OCI-M1 (cell line): ENCODE data around the gene RARG.

Source experiments
- DNase-seq: peaks from one replicate; lab custom pipeline; 2025; lab: John Stamatoyannopoulos, UW

Gene RARG

DNA sequence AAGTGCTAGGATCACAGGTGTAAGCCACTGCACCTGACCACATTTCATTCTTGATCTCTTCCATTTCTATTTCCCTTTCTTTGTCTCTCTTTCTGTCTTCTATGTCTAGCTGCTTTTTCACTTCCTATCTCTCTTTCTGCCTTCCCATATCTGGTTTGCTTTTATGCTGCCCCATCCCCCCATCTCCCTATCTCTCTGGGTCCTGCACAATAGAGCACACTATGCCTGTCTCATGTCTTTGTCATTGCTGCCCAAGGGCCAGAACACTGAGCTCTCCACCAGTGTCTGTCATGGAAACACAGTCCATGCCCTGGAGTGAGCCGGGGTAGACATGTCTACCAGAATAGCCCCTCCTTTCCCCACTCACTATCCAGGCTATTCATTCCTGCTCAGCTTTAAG lies 12.3 kb upstream of the RARG start:
- peak; percentile 81 for DNase-seq

DNA sequence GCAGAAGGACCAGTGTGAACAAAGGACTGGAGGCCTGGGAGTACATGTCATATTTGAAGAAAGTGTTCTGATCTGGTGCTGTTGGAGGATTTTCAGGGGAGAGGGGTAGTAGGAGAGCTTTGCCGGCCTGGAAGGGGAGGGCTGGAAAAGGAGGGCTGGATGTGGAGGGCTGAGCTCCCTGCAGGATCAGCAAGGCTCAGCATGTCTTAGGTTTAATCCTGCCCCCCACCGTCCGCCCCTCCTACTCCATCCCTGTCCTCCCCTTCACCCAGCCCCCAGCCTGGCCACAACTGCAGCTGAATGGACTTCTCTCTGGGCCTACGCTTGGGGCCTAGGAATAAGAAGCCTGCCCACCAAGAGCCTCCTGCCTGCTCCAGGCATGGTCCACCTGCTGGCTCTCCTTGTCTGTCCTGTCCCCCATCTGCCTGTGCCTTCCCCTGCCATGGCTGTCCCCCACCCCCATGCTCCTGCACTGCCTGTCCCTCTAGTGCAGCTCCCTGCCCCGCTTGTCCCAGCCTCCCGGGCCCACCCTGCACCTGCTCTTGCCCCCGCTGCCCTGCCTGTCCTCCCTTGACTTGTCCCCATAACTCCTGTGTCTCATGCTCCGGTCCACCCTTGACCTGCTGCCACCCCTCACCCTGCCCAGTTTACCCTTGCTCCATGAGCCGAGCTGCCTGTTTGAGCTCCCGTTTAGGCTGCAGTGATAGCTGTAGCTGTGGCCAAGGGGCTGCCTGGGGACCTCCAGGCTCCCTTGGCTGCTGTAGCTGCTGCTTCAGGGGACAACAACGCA lies 9.8 kb upstream of the RARG start:
- DNase-seq = no peak

DNA sequence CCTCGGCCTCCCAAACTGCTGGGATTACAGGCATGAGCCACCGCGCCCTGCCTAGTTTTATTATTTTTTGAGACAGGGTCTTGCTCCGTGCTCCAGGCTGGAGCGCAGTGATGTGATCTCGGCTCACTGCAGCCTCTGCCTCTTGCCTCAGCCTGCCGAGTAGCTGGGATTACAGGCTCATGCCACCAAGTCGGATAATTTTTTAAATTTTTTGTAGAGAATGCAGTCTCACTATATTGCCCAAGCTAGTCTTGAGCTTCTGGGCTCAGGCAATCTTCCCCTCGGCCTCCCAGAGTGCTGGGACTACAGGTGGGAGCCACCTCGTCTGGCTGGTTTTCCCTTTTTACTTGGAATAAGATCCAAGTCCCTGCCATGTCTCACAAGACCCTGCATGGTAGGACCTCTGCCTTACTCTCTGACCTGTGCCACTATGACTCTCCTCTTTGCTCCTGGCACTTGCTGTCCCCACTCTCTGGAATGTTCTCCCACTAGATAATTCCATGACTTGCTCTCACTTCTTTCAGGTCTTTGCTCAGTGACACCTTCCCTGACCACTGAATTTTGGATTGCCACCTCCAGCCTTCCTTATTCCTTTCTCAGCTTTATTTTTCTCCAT lies 7.7 kb upstream of the RARG start:
- no peak for DNase-seq

DNA sequence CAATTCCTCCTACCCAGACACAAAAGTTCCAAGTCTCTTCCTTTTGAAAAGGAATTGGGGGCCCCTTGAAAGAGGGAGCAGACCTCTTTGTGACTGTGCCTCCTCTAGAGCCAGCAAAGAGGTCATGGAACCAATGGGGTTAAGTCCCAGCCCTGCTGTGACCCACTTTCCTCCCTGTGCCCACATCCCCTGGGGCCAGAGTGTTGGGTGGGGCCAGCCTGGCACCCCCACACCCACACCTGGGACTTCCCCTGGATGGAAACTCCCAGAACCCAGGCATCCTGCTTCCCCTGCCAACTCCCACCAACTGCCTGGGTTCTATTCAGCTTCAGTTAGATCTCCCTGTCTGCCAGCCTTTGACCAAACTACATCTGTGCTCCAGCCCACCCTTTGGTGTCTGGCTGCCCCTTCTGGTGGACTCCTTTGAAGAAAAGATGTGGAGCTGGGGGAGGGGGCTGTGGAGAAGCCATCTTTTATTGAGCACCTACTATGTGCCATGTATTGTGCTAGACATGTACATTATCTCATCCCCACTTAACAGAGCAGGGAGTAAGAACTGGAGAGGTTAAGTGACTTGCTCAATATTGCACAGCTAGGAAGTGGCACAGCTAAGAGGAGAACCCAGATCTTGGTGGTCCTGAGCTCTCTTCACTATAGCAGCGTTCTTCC lies 4.6 kb upstream of the RARG start:
- DNase-seq = no peak

DNA sequence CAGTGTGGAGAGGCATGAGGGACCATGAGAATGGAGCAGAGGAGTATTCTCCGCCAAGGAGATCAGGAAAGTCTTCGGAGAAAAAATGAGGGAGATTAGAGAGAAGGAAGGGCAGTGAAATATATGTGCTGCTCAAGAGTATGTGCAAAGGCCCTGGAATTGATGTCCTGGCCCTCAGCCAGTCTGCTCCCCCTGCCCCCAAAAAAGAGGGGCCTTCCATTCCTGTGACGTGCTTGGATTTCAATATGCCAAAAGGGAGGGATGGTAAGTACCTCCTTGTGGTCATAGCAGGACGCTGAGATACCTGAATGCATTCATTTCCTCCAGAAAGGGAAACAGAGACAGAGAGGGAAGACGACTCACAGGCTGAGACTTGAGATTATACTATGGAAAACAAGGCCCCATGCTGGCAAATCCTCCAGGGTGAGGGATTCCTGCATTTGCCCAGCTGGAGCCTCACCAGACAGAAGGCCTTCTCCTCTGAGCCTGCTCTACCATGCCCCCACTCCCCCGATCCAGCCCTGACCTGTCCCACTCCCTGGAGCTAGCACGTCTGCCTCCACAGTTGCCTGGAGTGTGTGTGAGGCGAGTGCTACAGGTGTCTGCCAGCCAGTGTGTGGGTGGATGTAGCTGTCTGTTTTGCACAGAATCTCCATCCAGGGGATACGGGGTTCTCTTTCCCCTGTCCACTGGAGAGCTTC lies 3.9 kb upstream of the RARG start:
- DNase-seq = no peak

DNA sequence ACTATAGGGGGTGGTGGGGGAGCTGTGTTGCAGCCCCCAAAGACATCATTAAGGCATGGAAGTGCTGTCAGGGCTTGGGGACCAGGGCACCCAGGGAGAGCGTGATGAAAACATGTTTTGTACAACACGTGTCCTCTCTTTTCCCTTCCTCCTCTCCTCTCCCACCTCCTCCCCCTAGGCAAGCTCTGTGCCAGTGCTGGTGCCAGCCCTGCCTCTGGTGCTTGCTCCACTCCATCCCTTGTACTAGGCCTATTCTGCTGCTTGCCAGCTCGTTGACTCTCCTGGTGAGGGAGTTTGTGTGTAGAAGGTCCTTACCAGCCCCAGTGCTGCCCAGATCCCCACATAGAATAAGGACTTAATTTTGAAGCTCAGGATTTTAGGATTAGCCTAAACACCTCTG lies 3.2 kb upstream of the RARG start:
- DNase-seq = no peak

DNA sequence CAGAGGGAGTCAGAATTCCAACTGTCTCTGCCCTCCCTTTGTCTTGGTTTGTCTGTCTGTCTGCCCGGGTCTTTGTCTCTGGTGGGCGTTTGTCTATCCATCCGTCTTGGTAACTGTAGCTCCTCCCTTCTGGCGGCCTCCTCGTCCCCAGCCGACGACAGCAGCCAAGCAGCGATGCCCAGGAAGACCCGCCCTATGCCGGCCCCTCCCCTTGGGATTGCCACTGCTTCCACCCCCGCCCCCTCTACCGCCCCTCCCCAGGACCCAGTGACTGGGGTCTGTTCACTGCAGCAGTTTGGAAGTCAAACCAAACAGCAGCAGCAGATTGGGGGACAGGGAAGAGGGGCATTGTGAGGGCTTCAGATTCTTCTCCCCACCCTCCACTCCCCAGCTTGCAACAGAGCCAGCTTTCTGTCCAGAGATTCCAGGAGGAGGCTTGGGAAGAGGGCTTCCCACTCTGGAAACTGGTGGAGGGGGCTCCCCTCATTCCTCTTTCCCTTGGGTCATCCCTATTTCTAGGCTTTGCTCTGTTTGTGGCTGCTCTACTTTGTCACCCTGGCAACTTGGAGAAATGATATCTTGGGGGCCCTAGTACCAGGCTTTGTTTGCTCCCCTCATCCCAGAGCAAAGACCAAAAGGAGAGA lies 2.4 kb upstream of the RARG start:
- no peak for DNase-seq

DNA sequence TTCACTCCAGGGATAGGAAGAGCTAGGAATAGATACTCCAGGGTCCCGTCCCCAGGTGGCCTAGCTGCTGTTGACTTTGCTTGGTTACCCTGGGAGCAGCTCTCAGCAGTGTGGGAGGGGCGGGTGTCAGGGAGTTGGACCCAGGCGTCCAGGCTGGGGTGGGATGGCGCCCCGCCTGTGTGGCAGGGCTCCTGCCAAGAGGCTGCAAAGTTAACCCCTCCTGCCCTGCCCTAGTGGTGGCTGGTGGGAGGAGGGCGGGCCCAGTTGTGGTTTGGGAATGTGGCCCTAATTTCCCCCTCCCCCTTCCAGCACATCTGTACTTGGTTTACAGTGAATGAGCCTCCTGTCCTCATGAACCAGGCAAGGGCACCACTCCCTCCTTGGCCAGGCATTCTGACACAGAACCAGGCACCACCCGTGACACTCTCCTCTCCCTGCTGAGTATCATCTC lies 1.7 kb upstream of the RARG start:
- DNase-seq = no peak

DNA sequence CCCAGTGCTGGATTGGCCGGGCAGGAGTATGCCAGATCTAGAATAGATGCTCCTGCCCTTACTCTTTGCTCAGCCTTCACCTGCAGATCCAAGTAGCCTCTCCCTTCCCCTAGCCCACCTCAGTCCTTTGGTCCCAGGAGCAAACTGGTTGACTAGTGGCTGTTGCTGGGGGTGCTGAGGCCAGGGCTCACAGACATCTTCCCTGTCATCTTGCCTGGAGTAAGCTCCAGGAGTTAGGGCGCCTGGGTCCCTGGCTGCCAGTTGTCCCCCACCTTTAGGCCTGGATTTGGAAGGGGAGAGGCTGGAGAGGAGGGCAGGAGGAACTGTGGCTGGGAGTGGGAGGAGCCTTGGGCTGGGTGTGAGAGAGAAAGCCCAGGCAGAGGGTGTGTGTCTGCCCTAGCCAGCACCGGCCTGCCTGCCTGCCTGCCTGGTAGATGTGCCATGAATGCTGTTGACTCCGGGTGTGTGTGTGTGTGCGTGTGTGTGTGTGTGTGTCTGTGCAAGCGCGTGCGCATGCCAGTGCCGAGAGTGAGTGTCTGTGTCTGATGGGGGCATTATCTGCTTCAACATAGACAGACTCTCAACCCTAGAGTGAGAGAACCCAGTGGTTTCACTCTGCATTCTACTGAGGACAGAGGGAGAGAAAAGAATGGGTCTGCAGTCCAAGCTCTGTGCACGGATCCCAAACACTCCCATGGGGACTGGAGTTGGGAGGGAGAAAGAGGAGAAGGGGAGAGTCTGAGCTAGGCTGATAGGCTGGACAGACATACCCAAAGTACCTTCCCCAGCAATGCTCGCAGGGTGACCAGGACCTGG lies 845 bp upstream of the RARG start:
- peak; percentile 49 for DNase-seq

DNA sequence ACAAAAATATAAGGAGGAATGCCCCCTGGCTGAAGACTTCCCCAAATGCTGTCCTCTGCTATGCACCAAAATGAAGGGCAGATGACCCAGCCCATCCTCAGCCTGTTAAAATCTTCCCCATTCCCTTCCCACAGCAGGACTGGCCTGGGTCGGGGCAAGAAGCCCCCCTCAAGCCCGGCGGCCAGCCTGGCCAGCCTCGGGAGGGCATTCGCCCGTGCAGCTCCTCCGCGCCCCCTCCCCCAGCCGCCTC lies 413 bp downstream of the RARG start:
- DNase-seq = no peak

DNA sequence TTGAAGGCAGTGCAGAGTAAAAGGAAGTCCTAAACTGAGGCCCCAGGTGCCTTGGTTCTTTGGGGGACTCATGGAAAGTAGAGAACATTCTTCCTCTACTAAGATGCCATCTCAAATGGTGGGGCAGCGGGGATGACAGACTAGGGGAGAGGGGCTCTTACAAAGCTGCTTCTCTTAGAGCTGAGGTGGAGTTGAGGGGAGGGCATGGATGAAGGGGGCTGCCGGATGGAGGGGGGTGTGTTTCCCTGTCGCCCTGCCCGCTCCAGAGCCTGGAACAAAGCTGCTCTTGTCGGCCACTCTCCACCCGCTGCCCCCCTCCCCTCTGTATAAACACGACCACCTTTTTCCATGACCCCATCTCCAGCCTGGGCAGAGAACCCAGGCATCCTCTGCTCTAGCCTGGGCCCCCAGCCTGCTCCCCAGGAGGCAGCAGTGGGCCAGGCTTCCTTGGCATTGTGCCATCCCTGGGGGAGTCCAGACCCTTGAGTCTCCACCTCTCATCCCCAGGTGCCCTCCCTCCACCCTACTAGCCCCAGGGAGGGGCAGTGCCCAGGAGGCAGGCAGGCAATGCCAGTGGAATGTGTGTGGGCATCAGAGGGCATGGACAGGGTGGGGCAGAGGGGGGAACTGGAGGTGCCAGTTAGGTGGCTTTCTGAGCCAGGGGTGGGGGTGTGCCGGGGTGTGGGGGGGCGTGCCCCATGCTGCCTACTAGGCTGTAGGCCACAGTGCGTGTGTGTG lies 1.7 kb downstream of the RARG start:
- no peak for DNase-seq

DNA sequence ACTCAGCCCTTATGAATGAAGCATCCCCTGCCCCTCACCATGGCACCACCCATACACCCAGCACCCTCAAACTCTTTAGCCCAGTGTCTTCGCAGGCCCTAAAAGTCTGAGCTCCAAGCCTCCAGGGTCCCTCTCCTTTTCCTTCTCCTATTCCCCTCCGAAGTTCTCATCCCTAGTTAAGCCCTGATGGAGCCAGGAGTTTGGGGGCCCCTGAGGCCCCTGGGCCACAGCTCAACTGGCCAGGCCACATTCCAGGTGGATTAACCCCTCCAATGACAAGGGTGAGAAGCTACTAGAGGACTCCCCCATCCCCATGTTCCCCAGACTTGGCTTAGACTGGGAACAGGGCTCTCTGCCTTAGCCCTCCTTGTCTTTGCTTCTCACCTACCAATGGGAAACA lies 2.6 kb downstream of the RARG start:
- DNase-seq = no peak

DNA sequence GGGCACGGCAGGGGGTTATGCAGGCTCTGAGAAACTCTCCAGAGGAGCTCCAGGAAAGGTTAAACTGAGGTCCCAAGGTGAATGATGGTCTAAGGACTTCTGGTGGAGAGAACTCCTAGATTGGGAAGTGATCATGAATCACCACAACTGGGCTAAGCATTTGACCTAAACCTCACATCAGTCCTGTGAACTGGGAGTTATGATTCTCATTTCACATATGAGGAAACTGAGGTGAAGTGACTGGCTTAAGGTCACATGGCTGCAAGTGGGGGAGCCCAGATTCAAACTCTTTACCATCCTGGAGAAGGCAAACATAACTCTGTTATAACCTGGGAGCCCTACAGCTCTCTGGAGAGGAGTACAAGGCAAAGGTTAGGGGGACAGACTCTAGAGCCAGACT lies 4.2 kb downstream of the RARG start:
- no peak for DNase-seq

DNA sequence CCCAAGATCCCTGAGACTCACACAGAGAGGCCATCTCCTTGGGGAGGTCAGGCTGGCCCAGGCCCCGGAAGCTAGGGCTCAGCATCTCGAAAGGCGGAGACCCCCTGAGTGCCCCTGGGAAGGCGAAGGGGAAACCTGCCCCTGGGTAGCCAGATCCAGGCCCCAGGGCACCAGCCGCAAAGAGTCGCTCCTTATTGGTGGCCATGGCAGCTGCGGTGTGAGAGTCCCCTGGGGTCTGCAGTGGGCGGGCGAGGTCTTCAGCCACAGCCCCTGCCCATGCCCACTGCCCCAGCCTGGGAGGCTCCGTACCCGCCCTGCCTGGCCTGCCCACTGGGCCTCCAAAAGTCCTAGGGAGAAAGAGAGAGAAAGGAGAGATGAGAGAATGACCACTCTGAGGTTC lies 4.7 kb downstream of the RARG start:
- DNase-seq = no peak

DNA sequence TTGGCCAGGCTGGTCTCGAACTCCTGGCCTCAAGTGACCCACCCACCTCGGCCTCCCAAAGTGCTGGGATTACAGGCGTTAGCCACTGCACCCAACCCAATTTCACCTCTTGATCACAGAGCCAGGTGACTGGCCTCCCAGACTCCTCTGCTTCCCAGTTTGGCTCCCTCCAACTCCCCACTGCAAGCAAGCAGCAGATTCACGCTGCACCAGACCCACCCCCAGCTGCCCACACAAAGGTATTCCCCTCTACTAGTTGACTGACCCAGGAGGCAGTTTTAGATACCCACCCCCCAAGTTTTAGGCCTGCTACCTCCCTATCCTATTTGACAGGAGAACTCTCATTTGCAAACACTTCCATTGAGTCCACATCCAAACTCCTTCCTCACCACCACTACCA lies 5.2 kb downstream of the RARG start:
- no peak for DNase-seq

DNA sequence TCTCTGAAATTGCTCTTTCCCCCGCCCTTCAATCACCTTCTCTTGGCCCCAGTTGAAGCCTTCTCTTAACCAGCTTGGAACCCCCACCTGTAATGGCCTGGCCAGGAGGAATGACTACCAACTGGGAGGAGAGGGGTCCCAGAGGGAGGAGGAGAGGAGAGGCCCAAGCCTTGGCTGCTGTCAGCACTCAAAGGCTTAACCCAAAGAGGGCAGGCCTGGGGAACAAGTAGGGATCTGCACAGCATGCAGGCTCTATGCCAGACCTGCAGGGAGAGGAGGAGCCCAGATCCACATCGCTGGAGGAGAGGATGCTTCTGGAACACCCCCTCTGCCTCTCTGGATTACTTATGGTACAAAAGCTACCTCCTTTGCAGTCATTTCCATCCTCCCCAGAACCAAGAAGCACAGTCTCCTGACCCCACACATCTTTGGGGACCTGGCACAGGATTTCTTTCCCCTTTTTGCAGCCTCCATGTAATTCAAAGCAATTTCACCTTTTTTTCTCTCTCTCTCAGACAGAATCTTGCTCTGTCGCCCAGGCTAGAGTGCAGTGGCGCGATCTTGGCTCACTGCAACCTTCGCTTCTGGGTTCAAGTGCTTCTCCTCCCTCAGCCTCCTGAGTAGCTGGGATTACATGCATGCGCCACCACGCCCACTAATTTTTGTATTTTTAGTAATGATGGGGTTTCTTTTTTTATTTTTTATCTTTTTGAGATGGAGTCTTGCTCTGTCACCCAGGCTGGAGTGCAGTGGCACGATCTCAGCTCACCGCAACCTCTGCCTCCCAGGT lies 6.2 kb downstream of the RARG start:
- no peak for DNase-seq

DNA sequence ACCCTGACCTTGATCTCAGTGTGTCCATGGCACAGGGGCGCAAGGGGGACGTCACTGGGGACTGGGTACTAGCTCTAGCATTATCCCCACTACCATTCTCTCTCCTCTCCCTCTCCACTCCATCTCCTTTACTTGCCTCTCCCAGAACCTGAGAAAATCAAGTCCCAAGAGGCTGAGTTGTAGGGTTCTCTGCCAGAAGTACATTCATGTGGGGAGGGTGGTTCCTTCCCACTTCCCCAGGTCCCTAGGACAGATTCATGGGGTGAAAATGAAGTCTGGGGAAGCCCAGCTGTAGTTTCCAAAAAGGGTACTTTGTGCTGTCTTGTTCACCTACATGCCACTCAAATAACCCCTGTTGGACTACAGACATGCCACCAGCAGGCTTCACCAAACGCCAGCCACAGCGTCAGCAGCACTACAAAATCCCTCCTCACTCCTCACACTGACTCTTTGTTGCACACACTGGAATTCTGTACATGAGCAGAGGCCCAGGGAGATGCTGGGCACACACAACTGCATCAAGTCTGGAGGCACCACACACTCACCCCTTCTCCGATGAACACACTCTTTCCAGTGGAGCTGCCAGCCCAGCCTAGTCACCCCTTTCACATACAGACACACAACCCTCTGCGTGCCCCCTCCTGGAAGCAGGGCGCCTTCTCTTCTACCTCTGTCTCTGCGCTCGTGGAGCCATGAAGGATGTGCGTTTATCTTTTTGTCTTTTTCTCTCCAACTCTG lies 6.9 kb downstream of the RARG start:
- DNase-seq = no peak

DNA sequence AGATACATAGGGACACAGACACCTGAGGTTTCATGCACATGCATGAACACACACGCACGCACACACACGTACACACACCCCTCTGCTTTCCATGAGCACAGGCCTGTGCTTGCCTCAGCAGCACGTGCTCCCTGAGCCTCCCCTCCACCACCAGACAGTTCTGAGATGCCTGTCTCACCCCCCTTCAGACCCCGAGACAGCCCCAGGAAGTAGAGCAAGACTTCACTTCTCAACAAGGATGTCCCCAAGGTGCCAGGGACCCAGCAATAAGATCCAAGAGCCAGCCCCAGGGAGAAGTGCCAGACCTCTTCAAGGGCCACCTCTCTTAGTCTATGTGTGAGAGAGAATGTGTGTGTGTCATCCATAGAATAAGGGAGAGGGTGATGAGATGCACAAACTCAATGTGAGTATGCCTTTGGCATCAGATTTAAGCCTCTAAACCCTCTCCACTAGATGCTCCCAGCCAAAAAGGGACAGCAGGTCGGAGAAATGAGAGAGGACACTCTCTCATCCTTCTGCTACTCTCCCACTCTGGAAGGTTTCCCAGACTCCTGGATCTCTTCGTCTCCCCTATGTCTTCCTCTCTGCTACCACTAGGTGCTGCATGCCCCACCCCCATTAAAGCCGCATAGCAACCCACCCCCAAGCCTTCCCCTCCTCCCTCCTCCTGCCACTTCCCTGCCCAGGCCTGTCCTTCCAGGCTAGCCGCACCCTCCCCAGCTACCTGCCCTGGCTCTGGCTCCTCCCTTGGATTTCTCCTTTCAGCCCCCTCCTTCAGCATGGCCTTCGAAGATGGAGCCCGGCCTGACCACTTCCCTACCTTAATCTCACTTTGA lies 7.7 kb downstream of the RARG start:
- DNase-seq = no peak
